Frontal cortex (tissue), 4 donors: ENCODE data around the gene PCDHA5. TPM values are rescaled to one million over a fixed set of nuclear protein-coding genes. Genes with fewer than 3 reads are reported as not detected.
A peak's percentile ranks its signal among the peaks of the same experiment; 100 is the strongest.
"Not testable (repeated sequence)": the region's sequence is repeated elsewhere in the genome, so short reads cannot be mapped to it uniquely, and the experiment has no call there.

Experiments
- DNase-seq, 2 donors: peaks; one replicate each; pipeline ENCODE4 v3.0.0; 2012; ENCODE audit warnings: low spot score in 2 of 2
- FAIRE-seq: peaks from 2 replicates; lab custom pipeline; 2012; peaks lifted over from hg19 to GRCh38; lab: Jason Lieb, UNC
- total RNA-seq: library from RNA; depleted of rRNA; stranded (reverse); fragments of >200 nt; gene quantifications from one replicate; pipeline ENCODE4 v1.2.3, GENCODE V29; 2014
- donor health status: control.
- donor health status: control.
- donor health status: control.

PCDHA5 gene
- total RNA-seq, 1 donor from 2014 or later: 8.2 TPM

- no peak for FAIRE-seq
Measured at GRCh38 chr5:140808889-140809291, 12.5 kb upstream of the PCDHA5 start.

GRCh38 chr5:140822281-140822629 is 842 bp downstream of the PCDHA5 start:
- FAIRE-seq (no peak), DNase-seq (no peak)

More at GRCh38 chr5:140808889-140809291, 12.5 kb upstream of the PCDHA5 start:
- DNase-seq: no peak

GRCh38 chr5:140822969-140823368 is 1.6 kb downstream of the PCDHA5 start:
- DNase-seq, FAIRE-seq: not testable (repeated sequence)

GRCh38 chr5:140823475-140823874 is 2.1 kb downstream of the PCDHA5 start:
- FAIRE-seq: no peak
- no peak for DNase-seq

GRCh38 chr5:140827704-140828361 is 6.4 kb downstream of the PCDHA5 start, which contains the start of gene PCDHA6:
PCDHA6 (plus strand) TSS chr5:140827960; CDS start chr5:140828092, 132 bp downstream.
- DNase-seq (no peak), FAIRE-seq (no peak)

- FAIRE-seq: no peak
Measured at GRCh38 chr5:140828362-140828737, 6.9 kb downstream of the PCDHA5 start.

GRCh38 chr5:140829511-140830501 is 8.4 kb downstream of the PCDHA5 start:
- DNase-seq, FAIRE-seq: not testable (repeated sequence)

More at GRCh38 chr5:140828362-140828737, 6.9 kb downstream of the PCDHA5 start:
- DNase-seq: no peak

- DNase-seq (peak in 1 of 2 donors; percentile 48), FAIRE-seq (no peak)
Measured at GRCh38 chr5:140833993-140834392, 12.6 kb downstream of the PCDHA5 start, which contains the start of gene PCDHA7. PCDHA7 (plus strand) TSS chr5:140834269; CDS start chr5:140834384, 115 bp downstream.

GRCh38 chr5:140834439-140835008 is 13.1 kb downstream of the PCDHA5 start:
- DNase-seq, FAIRE-seq: not testable (repeated sequence)

GRCh38 chr5:140835622-140836510 is 14.5 kb downstream of the PCDHA5 start:
- FAIRE-seq (no peak), DNase-seq (no peak)

GRCh38 chr5:140840978-140841962 is 19.9 kb downstream of the PCDHA5 start, which contains the start of gene PCDHA8:
PCDHA8 (plus strand) TSS chr5:140841187; CDS start chr5:140841322, 135 bp downstream.
- FAIRE-seq (peak; percentile 72), DNase-seq (peak in 1 of 2 donors; percentile 69)

GRCh38 chr5:140842798-140843733 is 21.7 kb downstream of the PCDHA5 start:
- DNase-seq (no peak), FAIRE-seq (no peak)

GRCh38 chr5:140848139-140849102 is 27.0 kb downstream of the PCDHA5 start, which contains the start of gene PCDHA9:
PCDHA9 (plus strand) TSS chr5:140848382; CDS start chr5:140848496, 114 bp downstream.
- not testable (repeated sequence) for FAIRE-seq, DNase-seq

GRCh38 chr5:140849831-140850634 is 28.6 kb downstream of the PCDHA5 start:
- FAIRE-seq, DNase-seq: not testable (repeated sequence)
